HepG2 (cell line): ENCODE measurements around the gene GDF15. TPM values are rescaled to one million over a fixed set of nuclear protein-coding genes. Genes with fewer than 3 reads are reported as not detected.

Experiments
- CHD4 ChIP-seq: fragments of 200-600 bp; sonication (generic); IDR thresholded peaks from 2 replicates; pipeline ENCODE4 v1.7.0; 2017; ENCODE audit warnings: mild to moderate bottlenecking, low read length, borderline replicate concordance
- MED1 ChIP-seq: sonication (generic); formaldehyde crosslinking; IDR thresholded peaks from 2 replicates; pipeline ENCODE4 v1.4.0; 2020; ENCODE audit warnings: missing genetic modification reagents
- NFYC ChIP-seq: IDR thresholded peaks from 2 replicates; pipeline ENCODE4 v1.6.1; 2016; ENCODE audit warnings: missing genetic modification reagents, missing compliant biosample characterization
- ZNF644 ChIP-seq: IDR thresholded peaks from 2 replicates; pipeline ENCODE4 v1.6.1; 2016; ENCODE audit warnings: low read depth
- polyA plus RNA-seq, 8 experiments: library from polyadenylated mRNA; depleted of rRNA in 3 of 8; stranded (reverse) in 7 of 8; unstranded in 1 of 8; fragments of >200 nt; fragmentation: Illumina TruSeq in 4 of 8; extraction: Trizol in 4 of 8; gene quantifications; 2 replicates each; pipeline versions ENCODE4 v1.2.1 to v1.2.3, GENCODE V29; 2011 to 2016; ENCODE audit warnings: low read depth in 4 of 8, missing spikeins in 1 of 8, mixed read lengths in 1 of 8; ENCODE audit not compliant: insufficient read depth in 1 of 8
- total RNA-seq, 5 experiments: library from RNA; depleted of rRNA; stranded (reverse); fragments of >200 nt; fragmentation: Illumina TruSeq; extraction: Trizol; gene quantifications; 2 replicates each; pipeline ENCODE4 v1.2.3, GENCODE V29; 2016; ENCODE audit warnings: low read depth in 1 of 5
- TF ChIP-seq, protein P1 (sequence below): sonication (generic); formaldehyde crosslinking; IDR thresholded peaks from 2 replicates; pipeline ENCODE4 v1.4.0; 2020; ENCODE audit warnings: missing genetic modification reagents
- TF ChIP-seq, protein P2 (sequence below): sonication (generic); formaldehyde crosslinking; IDR thresholded peaks from 2 replicates; pipeline ENCODE4 v1.5.0; 2020; ENCODE audit warnings: mild to moderate bottlenecking, missing genetic modification reagents, borderline replicate concordance
- TF ChIP-seq, protein P3 (sequence below): sonication (generic); formaldehyde crosslinking; IDR thresholded peaks from 2 replicates; pipeline ENCODE4 v1.8.0; 2022; ENCODE audit warnings: mild to moderate bottlenecking, missing genetic modification reagents, borderline replicate concordance
- TF ChIP-seq, protein P4 (sequence below), 2 experiments: fragments of 450-650 bp in 1 of 2; sonication (generic) in 1 of 2; formaldehyde crosslinking in 1 of 2; IDR thresholded peaks; 2 replicates each; pipeline versions ENCODE4 v1.6.1 to v1.8.0; 2016 to 2022; ENCODE audit warnings: antibody characterized with exemption in 1 of 2, mild to moderate bottlenecking in 1 of 2, missing genetic modification reagents in 1 of 2

Gene GDF15
- total and polyA plus RNA-seq, 2 of the 13 experiments (the other 11 are each of a cell fraction or from before 2014, with no cell fraction given) = 146 to 422 TPM

DNA sequence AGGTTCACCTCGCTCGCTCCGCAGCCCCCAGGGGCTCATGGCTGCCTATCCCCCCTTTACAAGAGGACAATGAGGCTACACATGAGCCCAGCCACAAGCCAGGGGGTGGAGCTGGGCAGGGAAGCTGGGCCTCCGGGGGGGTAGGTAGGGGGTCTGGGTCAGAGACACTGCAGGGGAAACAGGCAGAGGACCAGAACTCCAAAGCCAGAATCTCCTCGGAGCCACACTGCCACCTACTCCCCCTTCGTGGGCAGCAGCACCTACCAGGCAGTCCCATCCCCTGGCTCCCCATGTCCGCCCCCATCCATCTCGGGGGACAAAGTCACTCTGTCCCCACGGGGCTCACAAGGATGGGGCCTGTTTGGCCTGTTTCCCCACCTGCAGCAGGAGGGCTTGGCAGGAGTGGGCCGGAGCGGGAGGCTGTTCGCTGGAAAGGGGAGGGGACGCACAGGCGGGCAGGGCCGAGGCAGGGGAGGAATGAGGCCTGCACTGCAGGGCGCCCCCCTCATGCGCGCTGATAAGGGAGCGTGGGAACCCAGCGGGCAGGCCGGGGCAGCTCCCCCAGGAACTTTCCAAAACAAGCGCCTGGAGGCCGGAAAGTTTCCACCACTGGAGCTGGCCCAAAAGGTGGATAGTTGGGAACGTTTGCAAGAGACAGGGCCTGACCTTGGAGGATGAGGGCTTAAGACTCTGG lies 52.5 kb downstream of the GDF15 start (continued):
- TF ChIP-seq, protein P1, sequence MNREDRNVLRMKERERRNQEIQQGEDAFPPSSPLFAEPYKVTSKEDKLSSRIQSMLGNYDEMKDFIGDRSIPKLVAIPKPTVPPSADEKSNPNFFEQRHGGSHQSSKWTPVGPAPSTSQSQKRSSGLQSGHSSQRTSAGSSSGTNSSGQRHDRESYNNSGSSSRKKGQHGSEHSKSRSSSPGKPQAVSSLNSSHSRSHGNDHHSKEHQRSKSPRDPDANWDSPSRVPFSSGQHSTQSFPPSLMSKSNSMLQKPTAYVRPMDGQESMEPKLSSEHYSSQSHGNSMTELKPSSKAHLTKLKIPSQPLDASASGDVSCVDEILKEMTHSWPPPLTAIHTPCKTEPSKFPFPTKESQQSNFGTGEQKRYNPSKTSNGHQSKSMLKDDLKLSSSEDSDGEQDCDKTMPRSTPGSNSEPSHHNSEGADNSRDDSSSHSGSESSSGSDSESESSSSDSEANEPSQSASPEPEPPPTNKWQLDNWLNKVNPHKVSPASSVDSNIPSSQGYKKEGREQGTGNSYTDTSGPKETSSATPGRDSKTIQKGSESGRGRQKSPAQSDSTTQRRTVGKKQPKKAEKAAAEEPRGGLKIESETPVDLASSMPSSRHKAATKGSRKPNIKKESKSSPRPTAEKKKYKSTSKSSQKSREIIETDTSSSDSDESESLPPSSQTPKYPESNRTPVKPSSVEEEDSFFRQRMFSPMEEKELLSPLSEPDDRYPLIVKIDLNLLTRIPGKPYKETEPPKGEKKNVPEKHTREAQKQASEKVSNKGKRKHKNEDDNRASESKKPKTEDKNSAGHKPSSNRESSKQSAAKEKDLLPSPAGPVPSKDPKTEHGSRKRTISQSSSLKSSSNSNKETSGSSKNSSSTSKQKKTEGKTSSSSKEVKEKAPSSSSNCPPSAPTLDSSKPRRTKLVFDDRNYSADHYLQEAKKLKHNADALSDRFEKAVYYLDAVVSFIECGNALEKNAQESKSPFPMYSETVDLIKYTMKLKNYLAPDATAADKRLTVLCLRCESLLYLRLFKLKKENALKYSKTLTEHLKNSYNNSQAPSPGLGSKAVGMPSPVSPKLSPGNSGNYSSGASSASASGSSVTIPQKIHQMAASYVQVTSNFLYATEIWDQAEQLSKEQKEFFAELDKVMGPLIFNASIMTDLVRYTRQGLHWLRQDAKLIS (CRISPR knock-in tag) = no peak
- TF ChIP-seq MED1 (CRISPR knock-in tag) (no peak), ZNF644 (CRISPR knock-in tag) (no peak), NFYC (CRISPR knock-in tag) (no peak), CHD4 (no peak; the same call in 1 of the 2 replicates)
- TF ChIP-seq, protein P2, sequence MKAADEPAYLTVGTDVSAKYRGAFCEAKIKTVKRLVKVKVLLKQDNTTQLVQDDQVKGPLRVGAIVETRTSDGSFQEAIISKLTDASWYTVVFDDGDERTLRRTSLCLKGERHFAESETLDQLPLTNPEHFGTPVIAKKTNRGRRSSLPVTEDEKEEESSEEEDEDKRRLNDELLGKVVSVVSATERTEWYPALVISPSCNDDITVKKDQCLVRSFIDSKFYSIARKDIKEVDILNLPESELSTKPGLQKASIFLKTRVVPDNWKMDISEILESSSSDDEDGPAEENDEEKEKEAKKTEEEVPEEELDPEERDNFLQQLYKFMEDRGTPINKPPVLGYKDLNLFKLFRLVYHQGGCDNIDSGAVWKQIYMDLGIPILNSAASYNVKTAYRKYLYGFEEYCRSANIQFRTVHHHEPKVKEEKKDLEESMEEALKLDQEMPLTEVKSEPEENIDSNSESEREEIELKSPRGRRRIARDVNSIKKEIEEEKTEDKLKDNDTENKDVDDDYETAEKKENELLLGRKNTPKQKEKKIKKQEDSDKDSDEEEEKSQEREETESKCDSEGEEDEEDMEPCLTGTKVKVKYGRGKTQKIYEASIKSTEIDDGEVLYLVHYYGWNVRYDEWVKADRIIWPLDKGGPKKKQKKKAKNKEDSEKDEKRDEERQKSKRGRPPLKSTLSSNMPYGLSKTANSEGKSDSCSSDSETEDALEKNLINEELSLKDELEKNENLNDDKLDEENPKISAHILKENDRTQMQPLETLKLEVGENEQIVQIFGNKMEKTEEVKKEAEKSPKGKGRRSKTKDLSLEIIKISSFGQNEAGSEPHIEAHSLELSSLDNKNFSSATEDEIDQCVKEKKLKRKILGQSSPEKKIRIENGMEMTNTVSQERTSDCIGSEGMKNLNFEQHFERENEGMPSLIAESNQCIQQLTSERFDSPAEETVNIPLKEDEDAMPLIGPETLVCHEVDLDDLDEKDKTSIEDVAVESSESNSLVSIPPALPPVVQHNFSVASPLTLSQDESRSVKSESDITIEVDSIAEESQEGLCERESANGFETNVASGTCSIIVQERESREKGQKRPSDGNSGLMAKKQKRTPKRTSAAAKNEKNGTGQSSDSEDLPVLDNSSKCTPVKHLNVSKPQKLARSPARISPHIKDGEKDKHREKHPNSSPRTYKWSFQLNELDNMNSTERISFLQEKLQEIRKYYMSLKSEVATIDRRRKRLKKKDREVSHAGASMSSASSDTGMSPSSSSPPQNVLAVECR (CRISPR knock-in tag) = peak; percentile 55; the same call in 1 of the 2 replicates
- TF ChIP-seq, protein P3, sequence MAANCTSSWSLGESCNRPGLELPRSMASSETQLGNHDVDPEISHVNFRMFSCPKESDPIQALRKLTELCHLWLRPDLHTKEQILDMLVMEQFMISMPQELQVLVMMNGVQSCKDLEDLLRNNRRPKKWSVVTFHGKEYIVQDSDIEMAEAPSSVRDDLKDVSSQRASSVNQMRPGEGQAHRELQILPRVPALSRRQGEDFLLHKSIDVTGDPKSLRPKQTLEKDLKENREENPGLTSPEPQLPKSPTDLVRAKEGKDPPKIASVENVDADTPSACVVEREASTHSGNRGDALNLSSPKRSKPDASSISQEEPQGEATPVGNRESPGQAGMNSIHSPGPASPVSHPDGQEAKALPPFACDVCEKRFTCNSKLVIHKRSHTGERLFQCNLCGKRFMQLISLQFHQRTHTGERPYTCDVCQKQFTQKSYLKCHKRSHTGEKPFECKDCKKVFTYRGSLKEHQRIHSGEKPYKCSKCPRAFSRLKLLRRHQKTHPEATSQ (CRISPR knock-in tag) = no peak; the same call in 1 of the 2 replicates
- TF ChIP-seq, protein P4, sequence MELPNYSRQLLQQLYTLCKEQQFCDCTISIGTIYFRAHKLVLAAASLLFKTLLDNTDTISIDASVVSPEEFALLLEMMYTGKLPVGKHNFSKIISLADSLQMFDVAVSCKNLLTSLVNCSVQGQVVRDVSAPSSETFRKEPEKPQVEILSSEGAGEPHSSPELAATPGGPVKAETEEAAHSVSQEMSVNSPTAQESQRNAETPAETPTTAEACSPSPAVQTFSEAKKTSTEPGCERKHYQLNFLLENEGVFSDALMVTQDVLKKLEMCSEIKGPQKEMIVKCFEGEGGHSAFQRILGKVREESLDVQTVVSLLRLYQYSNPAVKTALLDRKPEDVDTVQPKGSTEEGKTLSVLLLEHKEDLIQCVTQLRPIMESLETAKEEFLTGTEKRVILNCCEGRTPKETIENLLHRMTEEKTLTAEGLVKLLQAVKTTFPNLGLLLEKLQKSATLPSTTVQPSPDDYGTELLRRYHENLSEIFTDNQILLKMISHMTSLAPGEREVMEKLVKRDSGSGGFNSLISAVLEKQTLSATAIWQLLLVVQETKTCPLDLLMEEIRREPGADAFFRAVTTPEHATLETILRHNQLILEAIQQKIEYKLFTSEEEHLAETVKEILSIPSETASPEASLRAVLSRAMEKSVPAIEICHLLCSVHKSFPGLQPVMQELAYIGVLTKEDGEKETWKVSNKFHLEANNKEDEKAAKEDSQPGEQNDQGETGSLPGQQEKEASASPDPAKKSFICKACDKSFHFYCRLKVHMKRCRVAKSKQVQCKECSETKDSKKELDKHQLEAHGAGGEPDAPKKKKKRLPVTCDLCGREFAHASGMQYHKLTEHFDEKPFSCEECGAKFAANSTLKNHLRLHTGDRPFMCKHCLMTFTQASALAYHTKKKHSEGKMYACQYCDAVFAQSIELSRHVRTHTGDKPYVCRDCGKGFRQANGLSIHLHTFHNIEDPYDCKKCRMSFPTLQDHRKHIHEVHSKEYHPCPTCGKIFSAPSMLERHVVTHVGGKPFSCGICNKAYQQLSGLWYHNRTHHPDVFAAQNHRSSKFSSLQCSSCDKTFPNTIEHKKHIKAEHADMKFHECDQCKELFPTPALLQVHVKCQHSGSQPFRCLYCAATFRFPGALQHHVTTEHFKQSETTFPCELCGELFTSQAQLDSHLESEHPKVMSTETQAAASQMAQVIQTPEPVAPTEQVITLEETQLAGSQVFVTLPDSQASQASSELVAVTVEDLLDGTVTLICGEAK (IDR thresholded peaks at IDR 0.05) = no peak
- TF ChIP-seq, protein P4 (CRISPR knock-in tag; IDR thresholded peaks at IDR 0.05) = no peak
